ENCODE data around the gene WDFY4.

Gene WDFY4

GRCh38 chr10:49028639-49029038 lies 344.0 kb downstream of the WDFY4 start:
- Histone ChIP-seq H3K9me2 (replicated peaks; ENCODE audit: insufficient read depth, low read length) (no peaks in the 10 kb centered on the region), H3K9me3 (ENCODE audit: insufficient read depth, low read length) (no peaks in the 10 kb centered on the region)

GRCh38 chr10:49029666-49030065 lies 345.0 kb downstream of the WDFY4 start:
- H3K27ac ChIP-seq (ENCODE audit: low read depth, low read length): no peak overlapping the region
- H3F3A ChIP-seq (ENCODE audit: insufficient read depth): no peaks in the 10 kb centered on the region
- no peaks in the 10 kb centered on the region for H4K20me1 ChIP-seq (ENCODE audit: low read depth, low read length)
- H3K27me3 ChIP-seq (ENCODE audit: low read length): no peaks in the 10 kb centered on the region
- H3K9ac ChIP-seq (ENCODE audit: low read length): no peak overlapping the region
- H3K9me3 ChIP-seq (ENCODE audit: insufficient read depth, low read length): no peaks in the 10 kb centered on the region
- H3K79me2 ChIP-seq (ENCODE audit: insufficient read depth, low read length): no peaks in the 10 kb centered on the region
- no peaks in the 10 kb centered on the region for H3K9me2 ChIP-seq (replicated peaks; ENCODE audit: insufficient read depth, low read length)
- TF ChIP-seq EZH2phosphoT487 (conservative IDR thresholded peaks at IDR 0.05; ENCODE audit: low read length) (no peak), CTCF (IDR thresholded peaks at IDR 0.05; ENCODE audit: insufficient read depth, low read length, poor library complexity, severe bottlenecking) (no peak)
- no peak overlapping the region for H3K4me2 ChIP-seq (ENCODE audit: low read depth, low read length, poor library complexity, severe bottlenecking)
- no peak overlapping the region for H2AFZ ChIP-seq (ENCODE audit: low read depth, low read length, severe bottlenecking)
- no peak overlapping the region for H3K4me3 ChIP-seq (ENCODE audit: insufficient read depth, low read length, poor library complexity, severe bottlenecking)
- no peaks in the 10 kb centered on the region for H3K36me3 ChIP-seq (ENCODE audit: low read length)

More at GRCh38 chr10:49028639-49029038, 344.0 kb downstream of the WDFY4 start:
- no peak overlapping the region for H3K4me3 ChIP-seq (ENCODE audit: insufficient read depth, low read length, poor library complexity, severe bottlenecking)
- H2AFZ ChIP-seq (ENCODE audit: low read depth, low read length, severe bottlenecking): no peak overlapping the region
- H3K27me3 ChIP-seq (ENCODE audit: low read length): no peaks in the 10 kb centered on the region
- H3K9ac ChIP-seq (ENCODE audit: low read length): no peak overlapping the region
- no peaks in the 10 kb centered on the region for H3K79me2 ChIP-seq (ENCODE audit: insufficient read depth, low read length)
- no peak overlapping the region for H3K27ac ChIP-seq (ENCODE audit: low read depth, low read length)
- H3K4me2 ChIP-seq (ENCODE audit: low read depth, low read length, poor library complexity, severe bottlenecking): no peak overlapping the region
- no peaks in the 10 kb centered on the region for H3K36me3 ChIP-seq (ENCODE audit: low read length)
- no peaks in the 10 kb centered on the region for H3F3A ChIP-seq (ENCODE audit: insufficient read depth)
- H4K20me1 ChIP-seq (ENCODE audit: low read depth, low read length): no peaks in the 10 kb centered on the region
- TF ChIP-seq CTCF (IDR thresholded peaks at IDR 0.05; ENCODE audit: insufficient read depth, low read length, poor library complexity, severe bottlenecking) (no peak), EZH2phosphoT487 (conservative IDR thresholded peaks at IDR 0.05; ENCODE audit: low read length) (no peak)
